CD4-positive, alpha-beta T cell treated with Interferon gamma for 1 hour (primary cell): Measurements from ENCODE around the gene SPTSSB.
A peak's percentile ranks its signal among the peaks of the same experiment; 100 is the strongest.

Experiments used
- DNase-seq: peaks from one replicate; pipeline ENCODE4 v3.0.0-alpha.2; 2020

The SPTSSB gene

DNA sequence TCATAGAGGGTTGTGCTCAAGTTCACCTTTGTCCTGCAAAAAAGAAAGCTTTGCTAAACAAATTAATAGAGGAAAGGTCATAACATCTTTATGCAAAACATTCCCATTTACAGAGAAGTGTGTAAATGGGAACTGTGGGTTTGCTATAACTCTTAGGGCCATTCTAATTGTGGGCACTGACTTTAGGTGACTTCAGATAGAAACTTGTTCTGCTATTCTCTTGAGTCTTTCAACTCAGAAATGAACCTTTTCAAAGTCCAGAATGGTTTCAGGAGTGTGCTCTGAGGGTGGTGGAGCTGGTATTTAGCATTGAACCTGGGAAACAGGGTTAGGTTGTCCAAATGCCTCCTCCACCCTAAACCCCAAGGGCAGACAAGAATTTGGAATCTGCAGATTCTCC, 34.0 kb downstream of the SPTSSB start:
- no peak for DNase-seq

- no peak for DNase-seq
Observed at GRCh38 chr3:161336661-161337060, 34.7 kb downstream of the SPTSSB start.

DNA sequence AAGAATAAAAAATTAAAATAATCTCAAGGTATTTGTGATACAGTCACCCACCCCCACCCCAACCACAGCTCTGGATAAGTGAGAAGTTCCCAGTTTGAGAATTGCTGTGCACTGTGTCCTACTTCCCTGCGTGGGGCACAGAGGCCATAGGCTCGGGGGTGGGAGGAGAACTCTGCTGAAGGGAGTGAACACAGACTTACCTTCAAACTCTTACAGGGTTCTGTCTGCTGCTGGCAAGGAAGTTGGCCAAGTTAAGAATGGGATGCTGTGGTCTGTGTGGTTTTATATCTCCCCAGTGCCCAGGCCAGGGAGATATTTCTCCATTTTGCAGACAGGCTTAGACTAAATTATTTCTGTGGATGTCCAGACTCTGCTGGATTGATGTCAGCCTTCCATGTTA, 37.6 kb downstream of the SPTSSB start:
- DNase-seq: no peak

GRCh38 chr3:161332792-161333191, 38.5 kb downstream of the SPTSSB start:
- DNase-seq: no peak

DNA sequence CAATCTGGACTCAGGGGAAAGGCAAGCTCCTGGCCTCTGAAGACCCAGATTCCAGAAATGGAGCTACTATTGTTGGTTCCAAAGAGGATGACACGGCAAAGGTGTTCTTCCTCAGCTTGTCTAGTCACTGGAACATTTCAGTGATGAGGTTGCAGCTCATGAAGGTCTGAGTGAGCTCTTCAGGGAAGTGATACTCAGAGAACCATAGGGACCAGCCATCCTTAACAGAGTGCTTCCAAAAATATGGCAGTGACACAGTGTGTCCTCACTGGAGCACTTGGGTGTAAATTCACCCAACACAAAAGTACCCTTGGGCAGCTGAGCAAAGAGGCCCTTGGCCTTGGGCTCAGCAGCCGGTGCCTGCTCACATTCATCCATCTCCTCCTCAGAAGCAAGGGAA, 46.3 kb downstream of the SPTSSB start:
- no peak for DNase-seq

- no peak for DNase-seq
Observed at GRCh38 chr3:161323926-161324621, 47.2 kb downstream of the SPTSSB start.

- DNase-seq: no peak
Observed at GRCh38 chr3:161322781-161323568, 48.3 kb downstream of the SPTSSB start.

DNA sequence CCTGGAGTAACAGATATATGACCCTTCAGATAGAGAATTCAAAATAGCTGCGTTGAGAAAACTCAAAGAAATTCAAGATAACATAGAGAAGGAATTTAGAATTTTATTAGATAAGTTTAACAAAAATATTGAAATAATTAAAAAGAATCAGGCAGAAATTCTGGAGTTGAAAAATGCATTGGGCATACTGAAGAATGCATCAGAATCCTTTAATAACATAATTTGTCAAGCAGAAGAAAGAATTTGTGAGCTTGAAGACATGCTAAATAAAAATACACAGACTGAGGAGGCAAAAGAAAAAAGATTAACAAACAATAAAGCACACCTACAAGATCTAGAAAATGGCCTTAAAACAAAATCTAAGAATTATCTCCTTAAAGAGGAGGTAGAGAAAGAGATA, 50.5 kb downstream of the SPTSSB start:
- DNase-seq: no peak

DNA sequence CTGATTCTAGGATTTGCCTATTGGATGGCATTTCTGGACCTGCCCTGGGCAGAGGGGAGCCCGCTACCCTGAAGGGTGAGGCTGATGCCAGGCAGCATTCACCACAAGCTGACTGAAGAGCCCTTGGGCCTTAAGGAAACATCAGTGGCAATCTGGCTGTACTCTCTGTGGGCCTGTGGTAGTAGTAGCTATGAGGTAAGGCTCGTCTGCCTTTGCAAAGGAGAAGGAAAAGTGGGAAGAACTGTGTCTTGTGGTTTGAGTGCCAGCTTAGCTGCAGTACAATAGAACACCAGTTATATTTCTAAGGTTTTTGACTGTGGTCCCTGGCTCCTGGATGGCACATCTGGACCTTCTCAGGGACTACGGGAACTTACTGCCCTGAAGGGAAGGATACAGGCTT, 51.5 kb downstream of the SPTSSB start:
- no peak for DNase-seq

DNA sequence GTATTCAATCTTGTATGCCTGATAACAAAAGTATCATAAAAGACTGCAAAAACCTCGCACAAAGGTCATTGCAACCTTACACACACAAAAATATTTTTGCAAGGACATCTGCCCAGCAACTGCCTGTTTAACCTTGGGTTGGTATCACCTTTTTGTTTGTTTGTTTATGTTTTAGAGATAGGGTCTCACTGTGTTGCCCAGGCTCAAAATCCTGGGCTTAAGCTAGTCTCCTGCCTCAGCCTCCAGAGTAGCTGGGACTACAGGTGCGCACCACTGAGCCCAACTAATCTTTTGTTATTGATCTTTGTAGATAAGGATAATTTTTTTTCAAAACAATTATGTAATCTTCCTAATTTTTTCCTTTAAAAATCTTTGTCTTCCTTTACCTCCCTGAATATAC, 54.2 kb downstream of the SPTSSB start:
- no peak for DNase-seq

- DNase-seq: no peak
Observed at GRCh38 chr3:161316006-161316689, 55.2 kb downstream of the SPTSSB start.

DNA sequence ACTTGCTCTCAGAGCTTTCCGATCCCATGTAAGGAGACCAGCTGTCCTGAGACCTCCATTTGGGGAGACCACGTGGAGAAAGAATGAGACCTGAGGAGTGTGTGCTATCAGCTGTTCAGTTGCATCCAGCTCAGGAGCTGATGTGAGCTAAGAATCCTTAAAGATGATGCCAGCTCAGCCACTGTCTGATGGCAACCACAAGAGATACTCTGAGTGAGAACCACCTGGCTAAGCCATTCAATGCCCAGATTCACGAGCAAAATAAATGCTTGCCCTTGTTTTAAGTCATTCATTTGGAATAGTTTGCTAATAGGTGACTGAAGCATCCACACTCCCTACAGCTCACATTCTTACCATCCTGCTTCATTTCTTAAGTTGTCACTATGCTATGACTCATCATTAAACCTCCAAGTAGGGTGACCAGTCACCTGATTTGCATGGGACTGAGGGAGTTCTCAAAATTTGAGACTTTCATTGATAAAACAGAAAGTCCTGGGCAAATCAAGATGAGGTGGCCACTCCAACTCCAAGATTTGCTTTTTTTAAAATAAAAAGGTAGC, 56.4 kb downstream of the SPTSSB start:
- DNase-seq: no peak

- DNase-seq: peak; percentile 23
Observed at GRCh38 chr3:161310649-161311423, 60.5 kb downstream of the SPTSSB start.

DNA sequence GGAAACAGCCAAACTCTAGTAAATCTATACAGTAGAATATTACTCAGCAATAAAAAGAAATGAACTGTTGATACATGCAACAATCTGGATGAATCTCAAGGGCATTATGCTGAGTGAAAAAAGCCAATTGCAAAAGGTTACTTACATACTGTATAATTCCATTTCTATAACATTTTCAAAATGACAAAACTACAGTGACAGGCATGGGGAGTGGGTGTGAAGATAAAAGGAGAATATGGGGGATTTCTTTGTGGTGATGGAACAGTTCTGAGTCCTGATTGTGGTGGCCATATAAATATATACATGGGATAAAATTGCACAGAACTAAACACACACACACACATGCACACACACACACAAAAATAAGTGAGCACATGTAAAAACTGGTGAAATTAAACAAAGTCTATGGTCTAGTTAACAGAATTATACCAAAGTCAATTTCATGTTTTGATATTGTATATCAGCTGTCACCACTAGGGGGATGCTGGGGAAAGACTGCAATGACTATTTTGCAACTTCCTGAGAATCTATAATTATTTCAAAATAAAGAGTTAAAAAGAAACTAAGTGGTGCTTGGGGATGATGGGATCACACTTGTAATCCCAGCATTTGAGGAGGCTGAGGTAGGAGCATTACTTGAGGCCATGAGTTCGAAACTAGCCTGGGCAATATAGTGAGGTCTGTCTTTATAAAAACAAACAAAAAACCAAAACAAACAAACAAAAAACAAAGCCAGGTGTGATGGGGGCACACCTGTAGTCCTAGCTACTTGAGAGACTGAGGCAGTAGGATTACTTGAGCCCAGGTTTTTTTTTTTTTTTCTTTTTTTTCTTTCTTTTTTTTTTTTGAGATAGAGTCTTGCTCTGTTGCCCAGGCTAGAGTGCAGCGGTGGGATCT, 66.0 kb downstream of the SPTSSB start:
- no peak for DNase-seq

- DNase-seq: no peak
Observed at GRCh38 chr3:161296814-161297213, 74.5 kb downstream of the SPTSSB start.

- no peak for DNase-seq
Observed at GRCh38 chr3:161295325-161295724, 76.0 kb downstream of the SPTSSB start.
